Endothelial cell (in vitro differentiated cells): ENCODE measurements around the gene ZFP92. TPM values are rescaled to one million over a fixed set of nuclear protein-coding genes. Genes with fewer than 3 reads are reported as not detected.

Experiments
- DNase-seq: peaks from one replicate; pipeline ENCODE4 v3.0.0; 2021; ENCODE audit warnings: low spot score
- H3K27ac Mint-ChIP-seq: one replicate; pipeline ENCODE4 v1.8.0; 2021; ENCODE audit warnings: mixed read lengths, inconsistent platforms; ENCODE audit not compliant: unreplicated experiment
- H3K27me3 Mint-ChIP-seq: one replicate; pipeline ENCODE4 v1.8.0; 2021; ENCODE audit warnings: mild to moderate bottlenecking, moderate library complexity, mixed read lengths, inconsistent platforms; ENCODE audit not compliant: unreplicated experiment
- H3K36me3 Mint-ChIP-seq: one replicate; pipeline ENCODE4 v1.8.0; 2021; ENCODE audit warnings: mild to moderate bottlenecking, low read depth, mixed read lengths, inconsistent platforms; ENCODE audit not compliant: unreplicated experiment
- H3K4me1 Mint-ChIP-seq: one replicate; pipeline ENCODE4 v1.8.0; 2021; ENCODE audit warnings: mild to moderate bottlenecking, mixed read lengths, inconsistent platforms; ENCODE audit not compliant: unreplicated experiment
- H3K4me3 Mint-ChIP-seq: one replicate; pipeline ENCODE4 v1.8.0; 2021; ENCODE audit warnings: mild to moderate bottlenecking, mixed read lengths, inconsistent platforms; ENCODE audit not compliant: unreplicated experiment
- H3K9me3 Mint-ChIP-seq: one replicate; pipeline ENCODE4 v1.8.0; 2021; ENCODE audit warnings: mixed read lengths, inconsistent platforms; ENCODE audit not compliant: unreplicated experiment
- total RNA-seq: library from RNA; stranded (reverse); fragmentation: NEBNext Ultra II Directional; extraction: Animal tissue kit (Norgen Biotek cat#: 25700); gene quantifications from one replicate; pipeline ENCODE4 v1.2.1, GENCODE V29; 2021; ENCODE audit not compliant: unreplicated experiment
- TF ChIP-seq, protein P1 (sequence below): fragments of 200-600 bp; sonication (generic); IDR thresholded peaks from one replicate; pipeline ENCODE4 v1.5.0; 2021; ENCODE audit warnings: antibody characterized with exemption; ENCODE audit not compliant: unreplicated experiment

The ZFP92 gene
- total RNA-seq, 1 donor from 2014 or later, result 0.49 TPM

DNA sequence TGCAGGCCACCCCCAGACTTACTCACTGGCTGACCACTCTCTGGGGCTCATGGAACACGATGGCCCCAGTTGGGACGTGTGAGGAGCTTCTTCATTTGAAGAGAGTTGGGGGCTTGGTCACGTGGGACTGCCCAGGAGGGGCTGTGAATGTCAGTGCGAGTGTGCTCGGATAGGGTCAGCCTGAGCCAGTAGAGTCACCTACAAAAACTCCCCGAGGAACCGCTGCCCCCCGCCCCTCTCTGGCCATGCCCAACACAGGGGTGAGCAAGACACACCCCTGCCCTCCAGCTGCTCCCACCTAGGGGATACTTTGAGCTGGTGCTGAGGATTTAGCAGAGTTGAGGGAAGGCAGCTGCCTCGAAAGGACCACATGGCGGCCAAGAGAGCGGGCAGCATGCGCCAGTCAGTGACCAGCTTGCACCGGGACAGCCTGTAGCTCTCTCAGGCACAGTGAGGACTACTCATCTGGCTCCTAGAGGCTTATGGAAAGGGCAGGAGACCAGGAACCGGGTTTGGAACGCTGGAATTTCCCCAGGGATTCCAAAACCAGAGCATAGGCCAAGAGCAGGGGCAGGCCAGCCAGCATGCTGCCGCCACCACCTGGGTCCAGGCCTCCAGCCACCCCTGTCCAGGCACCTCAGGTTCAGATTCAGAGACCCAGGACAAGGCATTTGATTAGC lies 18.5 kb upstream of the ZFP92 start:
- peaks cover 5% of the 10 kb centered on the region for H3K27me3 Mint-ChIP-seq
- no peak overlapping the region for H3K27ac Mint-ChIP-seq
- TF ChIP-seq, protein P1, sequence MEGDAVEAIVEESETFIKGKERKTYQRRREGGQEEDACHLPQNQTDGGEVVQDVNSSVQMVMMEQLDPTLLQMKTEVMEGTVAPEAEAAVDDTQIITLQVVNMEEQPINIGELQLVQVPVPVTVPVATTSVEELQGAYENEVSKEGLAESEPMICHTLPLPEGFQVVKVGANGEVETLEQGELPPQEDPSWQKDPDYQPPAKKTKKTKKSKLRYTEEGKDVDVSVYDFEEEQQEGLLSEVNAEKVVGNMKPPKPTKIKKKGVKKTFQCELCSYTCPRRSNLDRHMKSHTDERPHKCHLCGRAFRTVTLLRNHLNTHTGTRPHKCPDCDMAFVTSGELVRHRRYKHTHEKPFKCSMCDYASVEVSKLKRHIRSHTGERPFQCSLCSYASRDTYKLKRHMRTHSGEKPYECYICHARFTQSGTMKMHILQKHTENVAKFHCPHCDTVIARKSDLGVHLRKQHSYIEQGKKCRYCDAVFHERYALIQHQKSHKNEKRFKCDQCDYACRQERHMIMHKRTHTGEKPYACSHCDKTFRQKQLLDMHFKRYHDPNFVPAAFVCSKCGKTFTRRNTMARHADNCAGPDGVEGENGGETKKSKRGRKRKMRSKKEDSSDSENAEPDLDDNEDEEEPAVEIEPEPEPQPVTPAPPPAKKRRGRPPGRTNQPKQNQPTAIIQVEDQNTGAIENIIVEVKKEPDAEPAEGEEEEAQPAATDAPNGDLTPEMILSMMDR, result no peak
- no peaks in the 10 kb centered on the region for H3K9me3 Mint-ChIP-seq
- no peak overlapping the region for H3K4me3 Mint-ChIP-seq
- H3K4me1 Mint-ChIP-seq, result no peaks in the 10 kb centered on the region
- DNase-seq, result no peak
- no peaks in the 10 kb centered on the region for H3K36me3 Mint-ChIP-seq

DNA sequence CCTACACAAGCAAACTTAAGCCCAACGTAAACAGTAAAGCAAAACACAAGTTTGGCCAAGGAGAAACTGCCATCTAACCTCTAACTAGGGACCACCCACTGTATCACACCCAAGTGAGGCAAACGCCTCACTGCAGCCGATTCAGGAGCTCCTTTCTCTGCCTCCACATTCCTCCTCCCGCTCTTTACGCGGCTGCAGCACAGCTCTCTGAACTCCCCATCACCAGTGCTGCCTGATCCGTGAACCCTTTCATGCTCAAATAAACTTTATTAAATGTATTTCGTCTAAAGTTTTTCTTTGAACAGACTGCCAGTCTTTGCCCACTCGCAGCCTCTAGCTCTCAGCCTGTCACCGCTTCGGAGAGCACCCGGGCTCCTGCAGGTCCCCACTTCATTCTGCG lies 16.7 kb upstream of the ZFP92 start:
- no peaks in the 10 kb centered on the region for H3K9me3 Mint-ChIP-seq
- TF ChIP-seq, protein P1, result no peak
- no peak overlapping the region for H3K27ac Mint-ChIP-seq
- DNase-seq, result no peak
- H3K4me3 Mint-ChIP-seq, result no peak overlapping the region
- H3K4me1 Mint-ChIP-seq, result no peaks in the 10 kb centered on the region
- no peaks in the 10 kb centered on the region for H3K36me3 Mint-ChIP-seq
- H3K27me3 Mint-ChIP-seq, result peaks cover 7% of the 10 kb centered on the region

DNA sequence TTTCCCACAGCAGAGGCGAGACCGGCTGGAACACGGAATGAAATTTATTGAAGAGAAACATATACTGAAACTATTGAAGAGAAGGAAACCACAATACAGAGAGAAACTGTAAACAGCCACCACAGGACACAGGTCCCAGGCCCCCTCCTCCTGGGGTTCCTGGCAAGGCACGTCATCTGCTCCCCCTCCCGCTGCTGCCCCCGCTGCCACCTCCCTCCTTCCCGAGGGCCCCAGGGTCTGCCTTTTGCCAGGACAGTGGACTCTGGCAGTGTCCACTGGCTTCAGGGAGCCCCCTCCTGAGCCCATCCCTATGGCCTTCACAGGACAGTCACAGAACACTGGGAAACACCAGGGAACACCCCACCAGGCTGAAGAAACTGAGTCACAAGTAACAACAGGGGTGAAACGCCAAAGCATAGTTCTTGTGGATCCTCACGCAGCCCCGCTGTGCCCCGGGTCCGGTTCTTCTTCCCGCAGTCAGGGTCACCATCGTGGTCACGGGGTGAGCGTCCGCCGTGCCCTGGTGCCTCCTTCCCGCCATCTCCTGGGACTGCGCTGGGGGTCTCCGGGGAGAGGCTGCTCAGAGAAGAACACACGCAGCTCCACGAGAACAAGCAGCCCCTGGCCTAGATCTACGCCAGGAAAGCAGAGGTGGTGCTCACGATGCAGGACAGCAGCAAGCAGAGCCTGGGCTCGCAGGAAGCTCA lies 15.5 kb upstream of the ZFP92 start:
- H3K36me3 Mint-ChIP-seq, result no peaks in the 10 kb centered on the region
- no peak overlapping the region for H3K27ac Mint-ChIP-seq
- DNase-seq, result no peak
- H3K9me3 Mint-ChIP-seq, result no peaks in the 10 kb centered on the region
- H3K27me3 Mint-ChIP-seq, result peaks cover 7% of the 10 kb centered on the region
- no peak overlapping the region for H3K4me3 Mint-ChIP-seq
- no peaks in the 10 kb centered on the region for H3K4me1 Mint-ChIP-seq
- TF ChIP-seq, protein P1, result no peak

DNA sequence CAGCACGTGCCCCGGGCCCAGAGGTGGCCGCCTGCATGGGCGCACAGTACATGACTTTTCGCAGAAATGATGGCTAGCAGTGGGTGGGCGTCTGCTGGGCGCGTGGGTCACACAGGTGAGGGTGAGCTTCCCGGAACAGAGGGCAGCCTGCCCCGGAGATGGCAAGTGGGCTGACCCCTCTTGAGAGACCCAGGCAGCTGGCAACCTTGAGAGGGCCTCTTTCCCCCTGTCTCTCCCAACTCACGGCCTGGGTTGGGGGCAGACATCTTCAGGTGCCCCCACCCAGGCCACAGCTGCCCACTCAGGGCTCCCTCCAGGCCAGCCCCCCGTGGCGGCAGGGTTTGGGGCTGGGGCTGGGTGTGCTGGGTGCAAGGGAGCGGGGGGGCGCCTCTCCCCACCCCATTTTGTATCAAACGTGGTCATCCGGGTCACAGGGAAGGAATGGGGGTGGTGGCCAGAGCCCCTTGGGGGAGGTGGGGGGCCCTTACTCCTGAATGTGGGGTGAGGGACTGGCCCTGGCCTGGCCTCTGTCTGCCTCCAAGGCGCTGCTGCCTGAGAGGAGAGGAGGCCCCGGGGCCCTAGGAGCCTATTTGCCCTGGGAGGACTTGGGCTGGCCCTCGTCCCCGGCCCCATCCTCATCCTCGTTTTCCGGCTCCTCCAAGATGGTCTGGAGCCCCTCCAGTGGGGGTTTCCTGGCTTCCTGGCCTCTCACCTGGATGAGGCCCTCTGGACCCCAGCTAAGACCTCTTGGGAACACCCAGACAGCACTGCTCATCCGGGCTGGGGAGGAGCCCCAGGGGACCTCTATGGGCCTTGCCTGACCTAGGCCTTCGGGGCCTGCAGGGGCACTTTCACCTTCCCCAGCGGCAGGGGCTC lies 14.7 kb upstream of the ZFP92 start:
- Mint-ChIP-seq H3K36me3 (no peaks in the 10 kb centered on the region), H3K4me3 (no peak overlapping the region), H3K27me3 (peaks cover 7% of the 10 kb centered on the region), H3K27ac (no peak overlapping the region), H3K4me1 (no peaks in the 10 kb centered on the region), H3K9me3 (no peaks in the 10 kb centered on the region)
- no peak for DNase-seq
- TF ChIP-seq, protein P1, result no peak
